ENCODE results near the gene ZNF500. TPM values are rescaled to one million over a fixed set of nuclear protein-coding genes. Genes with fewer than 3 reads are reported as not detected.
"Not testable (repeated sequence)": the region's sequence is repeated elsewhere in the genome, so short reads cannot be mapped to it uniquely, and the experiment has no call there.

Gene ZNF500
- total RNA-seq, 2 donors from 2014 or later = 6.1 to 21.2 TPM

DNA sequence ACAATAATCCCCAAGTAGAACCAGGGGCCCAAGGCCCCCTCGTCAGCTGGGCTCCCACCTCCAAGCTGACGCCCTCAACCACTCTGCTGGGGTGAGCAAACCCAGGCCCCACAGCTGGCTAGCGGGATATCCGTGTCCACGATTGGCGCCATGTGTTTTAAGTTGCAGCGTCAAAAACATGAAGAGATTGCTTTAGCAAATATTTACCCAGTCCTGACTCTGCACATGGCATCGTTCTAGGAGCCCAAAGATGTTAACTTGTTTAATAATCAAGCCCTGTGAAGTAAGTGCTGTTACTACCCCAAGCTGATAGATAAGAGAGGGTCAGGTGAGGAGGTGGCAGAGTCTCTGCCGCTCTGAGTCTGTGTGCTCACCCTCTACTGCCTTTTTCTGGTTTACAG is 21.5 kb upstream of the ZNF500 start:
- no peak overlapping the region for H3K4me3 ChIP-seq

DNA sequence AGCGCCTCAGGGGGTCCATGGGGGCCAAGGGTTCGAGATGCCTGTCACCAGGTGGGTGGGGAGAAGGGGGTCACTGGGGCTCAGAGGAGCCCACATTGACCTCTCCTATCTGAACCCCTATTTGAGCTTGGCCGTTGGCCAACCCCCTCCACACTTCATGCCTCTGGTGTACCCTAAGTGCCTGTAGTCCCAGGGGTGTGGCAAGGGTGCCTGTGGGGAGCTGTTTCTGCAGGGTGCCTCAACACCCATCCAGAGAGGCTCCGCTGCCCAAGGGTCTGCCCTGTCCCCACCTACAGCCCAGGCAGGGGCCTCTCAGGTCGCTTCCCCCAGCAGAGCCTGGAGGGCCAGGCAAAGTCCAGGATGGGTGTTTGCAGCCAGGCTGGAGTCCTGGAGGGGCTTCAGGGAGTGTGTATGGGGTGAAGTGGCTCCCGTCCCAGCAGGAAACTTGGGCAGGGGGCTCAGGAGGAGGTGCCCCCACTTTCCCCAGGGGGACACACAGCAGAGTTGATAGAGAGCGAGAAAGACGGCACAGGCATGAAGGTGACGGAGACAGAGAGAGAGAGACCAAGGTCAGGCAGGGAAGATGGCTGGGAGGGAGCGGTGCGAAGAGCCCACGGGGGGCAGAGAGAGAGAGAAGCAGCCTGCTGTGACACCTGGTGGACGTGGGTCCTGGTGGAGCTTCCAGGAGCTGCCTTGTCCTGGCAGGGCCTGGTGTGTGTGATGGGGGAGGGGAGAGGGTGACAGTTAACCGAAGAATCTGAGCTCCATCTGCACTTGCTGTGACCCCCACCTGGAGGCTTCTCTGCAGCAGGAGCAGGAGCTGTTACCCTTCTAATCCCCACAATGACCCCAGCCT is 20.9 kb upstream of the ZNF500 start, which contains the start of gene SEPTIN12:
Gene SEPTIN12 (minus strand): TSS at position 719 of the 856 bp plus-strand sequence. CDS start 700 bp downstream, at position 19.
- DNase-seq (ENCODE audit: low spot score) (no peak), ATAC-seq (ENCODE audit: insufficient number of reproducible peaks, low FRiP score, low read depth) (no peak)
- no peaks in the 10 kb centered on the region for H3K9me3 ChIP-seq
- no peaks in the 10 kb centered on the region for H3K27me3 ChIP-seq (replicated peaks; ENCODE audit: insufficient read depth)
- no peaks in the 10 kb centered on the region for H3K36me3 ChIP-seq
- H3K4me3 ChIP-seq = no peak within 1 kb of the TSS
- TF ChIP-seq, protein P1, sequence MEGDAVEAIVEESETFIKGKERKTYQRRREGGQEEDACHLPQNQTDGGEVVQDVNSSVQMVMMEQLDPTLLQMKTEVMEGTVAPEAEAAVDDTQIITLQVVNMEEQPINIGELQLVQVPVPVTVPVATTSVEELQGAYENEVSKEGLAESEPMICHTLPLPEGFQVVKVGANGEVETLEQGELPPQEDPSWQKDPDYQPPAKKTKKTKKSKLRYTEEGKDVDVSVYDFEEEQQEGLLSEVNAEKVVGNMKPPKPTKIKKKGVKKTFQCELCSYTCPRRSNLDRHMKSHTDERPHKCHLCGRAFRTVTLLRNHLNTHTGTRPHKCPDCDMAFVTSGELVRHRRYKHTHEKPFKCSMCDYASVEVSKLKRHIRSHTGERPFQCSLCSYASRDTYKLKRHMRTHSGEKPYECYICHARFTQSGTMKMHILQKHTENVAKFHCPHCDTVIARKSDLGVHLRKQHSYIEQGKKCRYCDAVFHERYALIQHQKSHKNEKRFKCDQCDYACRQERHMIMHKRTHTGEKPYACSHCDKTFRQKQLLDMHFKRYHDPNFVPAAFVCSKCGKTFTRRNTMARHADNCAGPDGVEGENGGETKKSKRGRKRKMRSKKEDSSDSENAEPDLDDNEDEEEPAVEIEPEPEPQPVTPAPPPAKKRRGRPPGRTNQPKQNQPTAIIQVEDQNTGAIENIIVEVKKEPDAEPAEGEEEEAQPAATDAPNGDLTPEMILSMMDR (IDR thresholded peaks at IDR 0.05) = no peak
- H3K4me1 ChIP-seq (ENCODE audit: control insufficient read depth in 1 of 2, low read depth in 2 of 2) = no peaks in the 10 kb centered on the region
- H3K27ac ChIP-seq = no peak within 1 kb of the TSS

More for the DNA sequence above, 21.5 kb upstream of the ZNF500 start:
- no peak for ATAC-seq (ENCODE audit: insufficient number of reproducible peaks, low FRiP score, low read depth)
- no peaks in the 10 kb centered on the region for H3K36me3 ChIP-seq
- no peak for DNase-seq (ENCODE audit: low spot score)
- no peaks in the 10 kb centered on the region for H3K9me3 ChIP-seq
- H3K27me3 ChIP-seq (replicated peaks; ENCODE audit: insufficient read depth) = no peaks in the 10 kb centered on the region
- H3K27ac ChIP-seq = no peak overlapping the region
- TF ChIP-seq, protein P1 (IDR thresholded peaks at IDR 0.05) = no peak
- no peaks in the 10 kb centered on the region for H3K4me1 ChIP-seq (ENCODE audit: control insufficient read depth in 1 of 2, low read depth in 2 of 2)

DNA sequence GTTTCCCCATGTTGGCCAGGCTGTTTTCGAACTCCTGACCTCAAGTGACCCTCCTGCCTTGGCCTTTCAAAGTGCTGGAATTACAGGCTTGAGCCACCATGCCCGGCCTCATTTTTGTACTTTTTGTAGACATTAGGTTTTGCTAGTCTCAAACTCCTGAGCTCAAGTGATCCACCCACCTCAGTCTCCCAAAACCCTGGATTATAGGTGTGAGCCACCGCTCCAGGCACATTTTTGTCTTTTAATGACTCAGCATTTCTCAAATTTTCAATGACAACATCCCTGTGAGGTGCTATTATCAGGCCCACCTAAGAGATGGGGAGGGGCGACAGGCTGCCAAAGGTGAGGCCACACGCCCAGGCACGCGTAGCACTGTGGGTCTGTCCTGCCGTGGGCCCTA is 20.1 kb upstream of the ZNF500 start:
- DNase-seq (ENCODE audit: low spot score) = no peak
- Histone ChIP-seq H3K27ac (no peak overlapping the region), H3K27me3 (replicated peaks; ENCODE audit: insufficient read depth) (no peaks in the 10 kb centered on the region), H3K36me3 (no peaks in the 10 kb centered on the region), H3K4me1 (ENCODE audit: control insufficient read depth in 1 of 2, low read depth in 2 of 2) (no peaks in the 10 kb centered on the region), H3K4me3 (no peak overlapping the region), H3K9me3 (no peaks in the 10 kb centered on the region)
- ATAC-seq (ENCODE audit: insufficient number of reproducible peaks, low FRiP score, low read depth) = no peak
- TF ChIP-seq, protein P1 (IDR thresholded peaks at IDR 0.05) = no peak

DNA sequence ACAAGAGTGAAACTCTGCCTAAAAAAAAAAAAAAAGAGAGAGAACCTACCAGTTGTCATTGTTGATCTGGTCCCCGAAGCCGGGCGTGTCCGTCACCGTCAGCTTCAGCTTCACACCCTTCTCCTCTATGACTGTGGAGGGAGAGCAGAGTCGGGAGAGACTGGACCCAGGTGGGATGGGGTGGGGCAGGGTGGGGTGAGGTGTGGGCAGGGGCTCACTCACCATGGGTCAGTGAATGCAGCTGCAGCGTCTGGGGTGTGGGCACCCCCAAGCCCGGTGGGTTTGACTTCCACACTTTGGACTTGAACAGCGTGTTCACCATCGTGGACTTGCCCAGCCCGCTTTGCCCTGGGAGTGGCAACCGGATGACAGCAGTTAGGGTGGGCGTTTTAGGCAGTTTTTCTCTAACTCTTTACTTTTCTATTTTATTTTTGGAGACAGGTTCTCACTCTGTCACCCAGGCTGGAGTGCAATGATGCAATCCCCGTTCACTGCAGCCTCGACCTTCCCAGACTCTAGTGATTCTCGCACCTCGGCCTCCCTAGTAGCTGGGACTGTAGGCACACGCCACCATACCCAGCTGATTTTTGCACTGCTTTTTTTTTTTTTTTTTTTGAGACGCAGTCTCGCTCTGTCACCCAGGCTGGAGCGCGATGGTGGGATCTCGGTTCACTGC is 18.9 kb upstream of the ZNF500 start:
- ATAC-seq (ENCODE audit: insufficient number of reproducible peaks, low FRiP score, low read depth) = no peak
- TF ChIP-seq, protein P1 (IDR thresholded peaks at IDR 0.05) = no peak
- no peak overlapping the region for H3K4me3 ChIP-seq
- DNase-seq (ENCODE audit: low spot score) = no peak
- no peaks in the 10 kb centered on the region for H3K27me3 ChIP-seq (replicated peaks; ENCODE audit: insufficient read depth)
- H3K9me3 ChIP-seq = no peaks in the 10 kb centered on the region
- no peaks in the 10 kb centered on the region for H3K36me3 ChIP-seq
- H3K27ac ChIP-seq = no peak overlapping the region
- H3K4me1 ChIP-seq (ENCODE audit: control insufficient read depth in 1 of 2, low read depth in 2 of 2) = no peaks in the 10 kb centered on the region

DNA sequence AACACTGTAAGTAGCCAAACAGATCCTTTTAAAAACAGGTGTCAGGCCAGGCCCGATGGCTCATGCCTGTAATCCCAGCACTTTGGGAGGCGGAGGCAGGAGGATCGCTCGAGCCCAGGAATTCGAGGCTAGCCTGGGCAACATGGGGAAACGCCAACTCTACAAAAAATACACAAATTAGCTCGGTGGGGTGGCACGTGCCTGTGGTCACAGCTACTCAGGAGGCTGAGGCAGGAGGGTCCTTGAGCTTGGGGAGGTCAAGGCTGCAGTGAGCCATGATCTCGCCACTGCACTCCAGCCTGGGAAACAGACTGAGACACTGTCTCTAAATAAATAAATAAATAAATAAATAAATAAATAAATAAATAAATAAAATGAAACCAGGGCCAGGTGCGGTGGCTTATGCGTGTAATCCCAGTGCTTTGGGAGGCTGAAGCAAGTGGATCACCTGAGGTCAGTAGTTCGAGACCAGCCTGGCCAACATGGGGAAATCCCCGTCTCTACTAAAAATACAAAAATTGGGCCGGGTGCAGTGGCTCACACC is 17.6 kb upstream of the ZNF500 start:
- H3K27me3 ChIP-seq (replicated peaks; ENCODE audit: insufficient read depth); H3K36me3 ChIP-seq; ATAC-seq (ENCODE audit: insufficient number of reproducible peaks, low FRiP score, low read depth); H3K4me3 ChIP-seq; H3K27ac ChIP-seq; H3K4me1 ChIP-seq (ENCODE audit: control insufficient read depth in 1 of 2, low read depth in 2 of 2); H3K9me3 ChIP-seq; DNase-seq (ENCODE audit: low spot score): not testable (repeated sequence)
